Measurements from ENCODE around the gene AP2S1. TPM values are rescaled to one million over a fixed set of nuclear protein-coding genes. Genes with fewer than 3 reads are reported as not detected.

The AP2S1 gene
- total RNA-seq, 1 experiment from 2014 or later, result 146 TPM

DNA sequence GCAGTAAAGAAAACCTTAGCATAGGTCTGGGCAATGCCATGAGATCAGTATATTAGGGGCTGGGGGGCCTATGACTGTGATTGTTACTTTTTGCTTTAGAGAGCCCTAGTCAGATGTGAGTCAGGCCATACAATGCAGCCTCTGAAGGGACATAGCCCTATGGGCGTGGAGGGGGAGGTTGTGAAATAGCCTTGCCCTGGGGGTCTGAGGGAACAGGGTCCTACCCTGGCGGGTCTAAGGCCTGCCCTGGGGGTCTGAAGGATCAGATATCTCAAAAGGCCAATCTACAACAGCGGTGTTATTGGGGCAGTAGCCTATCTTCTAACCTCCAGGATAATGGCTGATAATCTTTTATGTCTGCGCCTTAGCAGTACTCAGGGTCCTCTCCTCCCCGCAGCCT, 48.5 kb downstream of the AP2S1 start:
- H3K4me1 ChIP-seq (ENCODE audit: control insufficient read depth, insufficient read depth, low read length), result no peaks in the 10 kb centered on the region
- in situ Hi-C loops (cut with HindIII; ENCODE audit: low pct_unique_long_range_greater_than_20kb, low sequenced_read_pairs), result no loop called here
- H3K4me3 ChIP-seq (ENCODE audit: low read depth in 2 of 2, low read length in 2 of 2), result no peak overlapping the region
- no peak for TF ChIP-seq REST (IDR thresholded peaks at IDR 0.05; ENCODE audit: insufficient read depth in 1 of 2, low read depth in 2 of 2, low read length in 1 of 2)
- TF ChIP-seq TCF7L2 (IDR thresholded peaks at IDR 0.05; ENCODE audit: low read depth, low read length), result no peak
- TF ChIP-seq SIN3A (IDR thresholded peaks at IDR 0.05; ENCODE audit: borderline replicate concordance, insufficient read depth, low read depth, low read length), result no peak
- no peak for TF ChIP-seq CTCF (IDR thresholded peaks at IDR 0.05)
- TF ChIP-seq POLR2AphosphoS5 (IDR thresholded peaks at IDR 0.05; ENCODE audit: low read depth, low read length), result no peak
- BruUV-seq (replicated peaks), result no TSS peak
- no peaks in the 10 kb centered on the region for H3K27me3 ChIP-seq (ENCODE audit: control insufficient read depth, insufficient read depth, low read length)
- H3K27ac ChIP-seq (ENCODE audit: low read length), result no peak overlapping the region
- intact Hi-C loops (cut with micrococcal nuclease; ENCODE audit: unreplicated experiment), result no loop called here
- H3K36me3 ChIP-seq (ENCODE audit: control insufficient read depth, insufficient read depth, low read length), result no peaks in the 10 kb centered on the region
- ChIA-PET POLR2A (no interaction called here), CTCF (interaction anchor here (0.6 kb wide), 1 partner anchor 39 kb away, joined by 3 read pairs; no protein-coding TSS in a partner anchor)
- DNase-seq (ENCODE audit: low read depth, low spot score), result no peak
- no peak for ATAC-seq
- H3K9me3 ChIP-seq (ENCODE audit: control insufficient read depth, insufficient read depth, low read depth, low read length), result no peaks in the 10 kb centered on the region

- BruUV-seq (replicated peaks), result no TSS peak
- no peak for ATAC-seq
- no peak overlapping the region for H3K27ac ChIP-seq (ENCODE audit: low read length)
- in situ Hi-C loops (cut with HindIII; ENCODE audit: low pct_unique_long_range_greater_than_20kb, low sequenced_read_pairs), result no loop called here
- H3K36me3 ChIP-seq (ENCODE audit: control insufficient read depth, insufficient read depth, low read length), result no peaks in the 10 kb centered on the region
- TF ChIP-seq TCF7L2 (IDR thresholded peaks at IDR 0.05; ENCODE audit: low read depth, low read length), result no peak
- no peak for TF ChIP-seq POLR2AphosphoS5 (IDR thresholded peaks at IDR 0.05; ENCODE audit: low read depth, low read length)
- TF ChIP-seq REST (IDR thresholded peaks at IDR 0.05; ENCODE audit: insufficient read depth in 1 of 2, low read depth in 2 of 2, low read length in 1 of 2), result no peak
- TF ChIP-seq SIN3A (IDR thresholded peaks at IDR 0.05; ENCODE audit: borderline replicate concordance, insufficient read depth, low read depth, low read length), result no peak
- TF ChIP-seq CTCF (IDR thresholded peaks at IDR 0.05), result no peak
- no peak overlapping the region for H3K4me3 ChIP-seq (ENCODE audit: low read depth in 2 of 2, low read length in 2 of 2)
- POLR2A ChIA-PET, result no interaction called here
- no peak for DNase-seq (ENCODE audit: low read depth, low spot score)
- H3K27me3 ChIP-seq (ENCODE audit: control insufficient read depth, insufficient read depth, low read length), result no peaks in the 10 kb centered on the region
- H3K4me1 ChIP-seq (ENCODE audit: control insufficient read depth, insufficient read depth, low read length), result no peaks in the 10 kb centered on the region
- CTCF ChIA-PET, result interaction anchor here (0.6 kb wide), 1 partner anchor 31 kb away, joined by 3 read pairs; no protein-coding TSS in a partner anchor
- intact Hi-C loops (cut with micrococcal nuclease; ENCODE audit: unreplicated experiment), result no loop called here
- no peaks in the 10 kb centered on the region for H3K9me3 ChIP-seq (ENCODE audit: control insufficient read depth, insufficient read depth, low read depth, low read length)
These were observed 51.9 kb downstream of the AP2S1 start for GRCh38 chr19:46798713-46799112.

All from Panc1 (cell line).